ENCODE data around the gene NYAP2.

Gene NYAP2

DNA sequence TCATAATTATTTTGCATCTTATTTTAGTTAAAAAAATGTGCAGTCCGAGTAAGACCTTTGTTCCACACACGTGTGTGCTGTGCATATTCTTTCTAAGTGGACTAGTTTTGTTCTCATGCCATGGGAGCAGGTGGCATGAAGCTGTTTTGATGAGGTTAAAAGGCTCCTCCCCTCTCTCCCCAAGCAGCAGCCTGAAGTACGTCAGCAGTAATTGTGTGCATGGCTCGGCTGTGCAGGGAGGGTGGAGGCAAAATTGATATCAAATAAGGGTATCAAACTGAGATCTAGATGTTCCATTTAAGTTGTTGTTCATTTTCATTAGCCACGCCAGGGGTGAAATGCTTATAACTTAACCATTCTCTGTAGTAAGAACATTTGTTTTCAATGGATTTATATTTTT is at the start of gene NYAP2:
Gene NYAP2 (plus strand): TSS at position 207 of the 400 bp plus-strand sequence. CDS start 9,171 bp downstream, outside the sequence.
- no peak for DNase-seq

DNA sequence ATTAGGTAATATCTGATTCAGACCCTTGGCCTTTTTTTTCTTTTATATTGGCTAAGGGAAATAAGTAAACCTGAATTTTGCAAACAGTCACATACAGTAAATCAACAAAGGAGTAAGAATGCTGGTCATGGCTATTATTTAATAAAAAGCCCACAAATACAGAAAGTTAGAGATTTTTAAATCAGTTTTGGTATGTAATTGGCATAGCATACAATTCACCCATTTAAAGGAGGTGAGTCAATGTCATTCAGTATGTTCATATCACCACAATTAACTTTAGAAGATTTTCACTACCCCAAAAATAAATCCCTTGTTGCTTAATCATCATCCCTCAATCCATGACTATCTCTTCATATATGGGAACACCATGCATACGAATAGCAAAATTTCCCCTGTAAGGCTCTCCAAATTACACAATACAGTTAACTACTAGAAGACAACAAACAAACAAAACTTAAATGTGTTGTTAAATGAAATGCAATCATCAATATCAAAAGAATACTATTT is 45.9 kb upstream of the NYAP2 start:
- no peak for DNase-seq

GRCh38 chr2:225354281-225354774 is 45.2 kb upstream of the NYAP2 start:
- DNase-seq: no peak

DNA sequence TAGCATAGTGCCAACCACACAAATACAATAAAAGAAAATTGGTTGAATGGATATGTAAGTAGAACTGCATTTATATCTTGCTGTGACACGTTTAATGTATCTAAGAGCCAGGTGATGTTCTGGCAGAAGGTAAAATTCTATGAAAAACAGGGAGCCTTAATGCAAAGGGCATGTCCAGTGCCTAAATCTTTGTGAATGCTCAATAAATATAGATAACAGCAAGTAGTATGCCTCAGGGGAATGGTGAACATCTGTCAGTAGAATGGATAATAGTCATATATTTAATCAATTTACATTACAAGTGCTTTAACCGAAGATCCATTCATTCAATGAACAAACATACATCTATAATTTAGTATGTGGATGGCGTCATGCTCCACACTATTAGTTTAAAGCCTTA is 43.7 kb upstream of the NYAP2 start:
- DNase-seq: no peak

DNA sequence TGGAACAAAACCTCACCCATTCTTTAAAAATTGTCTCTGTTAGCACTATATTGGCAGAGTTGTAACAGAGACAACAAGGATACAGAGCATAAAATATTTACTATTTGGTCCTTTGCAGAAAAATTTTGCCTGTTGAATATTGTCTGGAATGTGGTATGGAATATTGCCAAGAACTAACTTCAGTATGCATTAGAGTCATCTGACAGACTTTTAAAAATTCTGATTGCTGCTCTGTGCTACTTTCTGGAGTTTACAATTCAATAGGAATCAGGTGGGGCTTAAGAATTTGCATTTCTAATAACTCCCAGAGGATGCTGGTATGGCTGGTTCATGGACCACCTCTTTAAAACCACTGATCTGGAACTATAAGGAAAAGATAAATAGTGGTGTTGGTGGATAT is 32.8 kb upstream of the NYAP2 start:
- no peak for DNase-seq

GRCh38 chr2:225367482-225367881 is 32.0 kb upstream of the NYAP2 start:
- DNase-seq: no peak

DNA sequence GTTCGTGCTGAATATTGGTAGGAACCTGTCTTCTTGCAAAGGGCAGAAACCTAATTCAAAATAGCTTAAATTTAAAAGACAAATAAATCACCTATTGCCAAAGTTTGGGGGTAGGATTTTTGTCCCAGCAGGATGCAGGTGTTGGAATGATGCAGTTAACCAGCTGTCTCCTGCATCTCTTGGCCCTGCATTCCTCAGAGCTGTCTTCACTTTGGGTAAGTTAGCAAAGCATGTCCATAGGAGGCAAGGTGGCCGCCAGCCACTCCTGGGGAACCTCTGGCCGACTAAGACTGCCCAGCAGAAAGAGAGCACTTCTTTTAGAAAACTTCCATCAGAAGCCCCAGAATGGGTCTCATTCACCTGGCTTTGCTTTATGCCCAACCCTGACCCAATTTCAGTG is 20.5 kb upstream of the NYAP2 start:
- no peak for DNase-seq

DNA sequence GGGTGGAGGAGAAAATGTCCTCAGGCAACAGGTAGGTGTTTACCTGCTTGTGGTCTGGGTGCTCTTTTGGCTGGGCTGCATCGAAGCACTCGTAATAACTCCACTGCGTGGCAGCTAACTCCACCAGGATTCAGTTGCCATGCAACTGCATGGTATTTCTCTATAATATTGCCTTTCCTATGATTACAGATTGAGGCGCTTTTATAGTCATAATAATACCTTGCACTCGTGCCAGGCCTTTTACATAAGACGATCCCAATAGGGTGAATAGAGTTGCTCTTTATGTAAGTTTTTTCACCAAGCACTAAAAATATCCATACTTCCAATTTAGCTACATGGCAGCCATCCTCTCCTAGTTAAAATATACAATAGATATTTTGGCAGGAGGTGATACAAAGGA is 19.7 kb upstream of the NYAP2 start:
- DNase-seq: no peak

DNA sequence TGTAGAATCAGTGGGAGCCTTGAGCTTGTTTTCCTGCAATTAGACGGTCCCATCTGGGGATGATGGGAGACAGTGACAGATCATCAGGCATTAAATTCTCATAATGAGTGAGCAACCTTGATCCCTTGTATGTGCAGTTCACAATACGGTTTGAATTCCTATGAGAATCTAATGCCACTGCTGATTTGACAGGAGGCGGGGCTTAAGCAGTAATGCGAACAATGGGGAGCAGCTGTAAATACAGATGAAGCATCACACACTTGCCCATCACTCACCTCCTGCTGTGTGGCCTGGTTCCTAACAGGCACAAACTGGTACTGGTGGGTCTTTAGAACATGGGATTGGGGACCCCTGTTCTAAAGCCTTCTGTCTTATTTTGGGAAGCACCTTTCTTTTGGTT is 17.9 kb upstream of the NYAP2 start:
- DNase-seq: no peak

- no peak for DNase-seq
These were observed 1.1 kb upstream of the NYAP2 start for GRCh38 chr2:225398372-225398771.

DNA sequence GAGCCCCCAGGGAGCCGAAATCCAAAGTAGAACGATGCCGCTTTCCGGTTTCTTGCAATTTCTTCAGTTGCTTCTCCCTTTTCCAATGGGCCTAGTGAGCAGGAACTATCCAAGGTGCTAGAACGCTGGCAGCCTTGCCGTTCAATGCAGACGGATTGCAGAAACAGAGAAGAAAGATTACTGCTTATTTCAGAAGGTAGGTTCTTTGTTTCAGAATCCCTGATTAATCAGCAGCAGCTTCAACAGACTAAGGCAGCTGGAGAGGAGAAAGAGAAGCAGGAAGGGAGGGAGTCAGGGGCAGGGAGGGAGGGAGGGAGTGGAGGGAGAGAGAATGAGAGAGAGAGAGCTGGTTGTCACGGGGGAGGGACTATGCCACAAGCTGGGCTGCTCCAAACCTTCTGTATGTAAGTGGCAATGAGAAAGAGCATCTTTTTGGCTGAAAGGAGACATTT is 576 bp downstream of the NYAP2 start:
- DNase-seq: no peak

DNA sequence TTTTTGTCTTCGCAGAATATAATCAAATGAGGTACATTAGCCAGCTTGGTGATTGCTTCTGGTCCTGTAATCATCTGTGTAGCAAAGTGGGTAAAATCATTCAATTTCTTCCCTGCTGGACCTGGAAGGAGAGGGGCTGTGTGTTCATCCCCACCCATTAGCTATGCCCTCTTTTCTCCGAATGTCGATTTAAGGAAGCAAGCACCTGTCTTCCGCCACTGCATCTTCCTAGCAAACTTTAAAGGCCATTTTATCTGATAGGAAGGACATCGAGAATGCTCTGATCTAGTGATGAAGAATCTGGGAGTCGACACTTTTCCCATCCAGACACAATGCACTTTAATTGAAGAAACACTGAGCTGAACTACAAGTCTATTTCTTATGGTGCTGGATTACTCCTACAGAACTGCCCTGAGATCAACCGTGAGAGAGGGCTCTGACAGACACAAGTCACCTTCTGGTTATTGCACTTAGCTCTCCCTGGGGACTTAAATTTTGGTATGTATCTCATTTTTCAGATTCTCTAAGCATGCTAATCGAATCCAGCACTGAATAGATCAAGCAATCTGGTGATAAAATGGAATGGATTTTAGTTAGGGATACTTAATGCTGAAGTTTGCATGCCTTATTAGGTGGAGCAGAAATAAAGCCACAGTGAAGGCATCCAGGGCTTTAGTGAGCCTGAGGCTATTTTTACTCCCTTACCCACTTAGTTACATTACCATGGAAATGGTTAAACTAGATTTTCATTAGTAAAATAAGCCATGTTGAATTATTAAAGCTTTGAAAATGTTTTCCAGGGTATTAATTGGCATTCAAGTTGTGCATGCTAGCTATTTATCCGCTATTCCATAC is 1.3 kb downstream of the NYAP2 start:
- DNase-seq: no peak

- no peak for DNase-seq
These were observed 2.8 kb downstream of the NYAP2 start for GRCh38 chr2:225402210-225402776.

DNA sequence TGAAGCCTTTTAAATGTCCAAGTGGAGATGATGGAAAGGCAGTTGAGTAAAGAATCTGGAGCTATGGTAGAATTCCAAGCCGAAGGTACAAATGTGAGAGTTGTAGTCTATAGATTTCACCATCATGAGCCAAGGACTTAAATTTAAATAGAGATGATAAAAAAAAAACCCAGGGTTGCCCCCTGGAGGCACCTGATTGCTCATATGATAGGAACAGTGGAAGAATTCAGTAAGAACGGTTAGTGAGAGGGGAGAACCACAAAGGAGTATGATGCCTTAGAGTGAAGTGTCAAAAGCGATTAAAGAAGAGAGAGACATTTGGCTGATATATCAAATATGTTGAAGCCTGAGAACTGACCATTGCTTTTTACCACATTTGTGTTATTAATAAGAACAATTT is 11.9 kb downstream of the NYAP2 start:
- DNase-seq: no peak

DNA sequence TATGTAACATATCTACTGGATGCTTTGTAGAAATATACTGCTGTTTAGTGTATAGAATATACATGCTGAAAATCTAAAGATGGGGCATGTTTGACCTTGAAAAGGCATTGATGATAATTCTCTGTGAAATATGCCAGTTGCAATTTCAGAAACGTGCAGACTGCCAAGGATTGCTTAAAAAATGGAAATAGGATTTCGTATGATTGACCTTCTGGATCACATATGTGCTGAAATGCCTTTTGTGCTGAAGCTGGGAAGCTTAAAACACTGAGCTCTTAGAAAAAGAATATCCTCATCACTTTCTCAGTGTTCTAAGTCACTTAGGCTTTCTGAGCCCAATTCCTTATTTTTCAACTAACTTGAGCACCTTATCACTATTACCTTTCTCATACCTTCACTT is 14.3 kb downstream of the NYAP2 start:
- DNase-seq: no peak

- DNase-seq: no peak
These were observed 15.4 kb downstream of the NYAP2 start for GRCh38 chr2:225414902-225415301.

GRCh38 chr2:225415341-225415740 is 15.8 kb downstream of the NYAP2 start:
- no peak for DNase-seq

- DNase-seq: no peak
These were observed 16.3 kb downstream of the NYAP2 start for GRCh38 chr2:225415792-225416191.

DNA sequence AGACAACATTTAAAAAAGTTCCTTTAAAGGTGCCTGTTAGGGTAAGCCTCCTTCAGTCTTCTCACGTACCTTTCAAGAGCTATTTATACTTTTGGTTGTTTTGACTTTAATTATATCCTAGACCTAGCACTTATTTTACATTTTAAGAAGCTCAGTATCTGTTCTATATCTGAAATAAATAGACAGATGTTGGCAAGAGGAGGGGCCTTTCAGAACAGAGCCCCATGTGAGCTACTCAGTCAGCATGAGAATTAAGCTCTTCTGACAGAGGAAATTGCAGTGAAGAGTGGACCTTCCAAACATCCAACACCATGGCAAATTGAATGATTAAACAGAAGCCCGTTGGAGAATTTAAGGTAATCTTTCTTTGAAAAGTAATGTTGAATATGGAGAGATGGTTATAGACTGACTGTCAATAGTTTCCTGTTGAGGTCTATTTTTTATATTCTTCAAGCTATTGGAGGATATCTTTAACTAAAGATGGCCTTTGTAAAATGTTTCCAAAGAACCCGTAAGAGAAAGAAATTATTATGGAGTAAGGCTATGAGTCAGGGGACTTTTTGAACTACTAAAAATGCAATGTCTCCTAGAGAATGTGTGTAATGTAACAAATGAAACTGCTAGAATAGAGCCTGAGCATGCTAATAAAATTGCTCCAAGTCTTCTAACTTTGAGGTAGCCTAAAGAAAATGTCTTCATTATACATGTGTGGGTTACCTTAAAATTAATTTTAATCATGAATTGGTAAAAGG is 17.3 kb downstream of the NYAP2 start:
- no peak for DNase-seq

DNA sequence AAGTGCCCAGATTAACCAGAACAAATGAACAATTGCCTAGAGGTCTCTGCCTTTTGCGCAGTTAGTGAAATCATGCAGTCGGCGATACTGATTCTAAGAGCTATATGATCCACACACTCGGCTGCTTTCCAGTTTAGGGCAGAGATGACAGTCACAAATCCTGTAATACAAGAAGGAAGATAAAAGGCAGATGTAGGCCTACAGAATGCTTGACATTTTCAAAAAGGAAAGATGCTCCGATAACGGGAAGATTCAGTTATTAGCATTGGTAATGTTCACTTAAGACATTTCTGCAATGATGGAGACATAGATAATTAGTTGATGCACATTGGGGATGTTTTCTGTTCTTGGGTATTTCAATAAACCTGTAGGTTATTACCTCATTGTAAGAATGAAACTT is 19.5 kb downstream of the NYAP2 start:
- no peak for DNase-seq

DNA sequence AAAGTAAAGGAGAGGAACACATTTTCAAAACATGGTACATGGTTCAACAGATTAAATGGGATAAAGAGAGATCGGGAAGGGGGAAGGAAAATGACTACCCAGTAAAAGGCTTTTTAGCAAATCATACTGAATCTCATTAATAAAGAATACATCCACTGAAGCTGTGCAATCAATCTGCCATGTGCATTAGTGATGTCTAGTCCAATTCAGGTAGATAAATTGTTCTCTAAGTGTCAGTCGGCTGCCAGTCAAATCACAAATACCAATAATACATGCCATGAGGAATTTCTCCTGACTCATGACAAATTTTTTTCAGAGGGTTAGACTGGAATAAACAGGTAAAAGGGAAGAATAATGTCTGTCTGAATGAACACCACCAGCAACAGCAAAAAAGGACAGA is 22.6 kb downstream of the NYAP2 start:
- no peak for DNase-seq

- no peak for DNase-seq
These were observed 25.8 kb downstream of the NYAP2 start for GRCh38 chr2:225425284-225425683.

DNA sequence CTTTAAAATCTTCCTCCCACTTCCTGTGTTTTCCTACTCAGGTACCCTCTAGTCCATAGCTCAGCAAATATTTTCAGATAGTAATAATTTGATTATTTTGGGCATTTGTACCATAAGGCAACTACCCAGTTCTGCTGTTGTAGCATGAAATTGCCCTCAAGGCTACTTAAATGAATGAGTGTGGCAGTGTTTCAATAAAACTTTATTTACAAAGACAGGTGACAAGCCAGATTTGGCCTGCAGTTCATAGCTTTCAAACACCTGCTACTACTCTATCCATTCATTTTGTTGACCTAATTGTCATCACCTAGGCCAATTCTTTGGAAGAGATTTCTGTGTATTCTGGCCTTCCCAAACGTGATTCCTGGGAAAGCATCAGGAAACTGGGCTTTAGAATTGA is 28.9 kb downstream of the NYAP2 start:
- no peak for DNase-seq

DNA sequence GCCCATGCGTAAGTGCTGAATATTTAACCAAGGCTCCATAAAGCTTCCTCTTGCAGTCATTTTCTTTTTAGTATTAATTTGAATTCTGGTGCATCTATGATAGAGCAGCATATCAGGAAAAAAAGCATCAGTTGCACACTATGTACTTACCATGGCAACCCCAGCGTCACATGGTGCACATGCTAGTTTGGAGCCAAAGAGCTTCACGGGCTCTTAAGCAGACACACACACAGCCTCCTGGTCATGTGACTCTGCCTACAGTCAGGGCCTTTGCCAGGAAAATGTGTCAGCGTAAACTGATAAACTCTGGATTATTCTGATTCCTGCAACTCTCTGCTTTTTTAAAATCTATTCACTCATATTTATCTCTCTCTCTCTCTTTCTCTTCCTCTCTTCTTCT is 30.2 kb downstream of the NYAP2 start:
- no peak for DNase-seq
